ENCODE data around the gene NAA10. TPM values are rescaled to one million over a fixed set of nuclear protein-coding genes. Genes with fewer than 3 reads are reported as not detected.

Gene NAA10
- total RNA-seq, 2 donors from 2014 or later: 30.3 to 74.7 TPM

DNA sequence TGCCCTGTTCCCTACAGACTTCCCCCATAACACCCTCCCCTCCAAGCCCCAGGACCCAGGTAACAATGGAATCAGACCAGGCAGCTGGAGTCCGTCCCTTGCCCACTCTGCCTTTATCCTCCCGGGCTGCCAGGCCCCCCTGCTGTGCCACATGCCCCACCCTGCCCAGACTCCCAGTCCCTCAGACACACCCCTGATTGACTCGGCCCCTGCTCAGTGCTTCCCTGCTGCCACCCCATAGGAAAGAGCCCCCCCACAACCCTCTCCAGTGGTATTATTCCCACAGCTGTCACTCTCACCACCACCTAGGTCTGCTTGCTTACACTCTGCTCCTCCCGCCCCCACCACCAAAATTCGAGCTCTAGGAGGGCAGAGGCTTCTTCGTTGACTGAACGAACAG lies 4.7 kb upstream of the NAA10 start:
- WGBS, 2 donors: 57 to 76% methylated on average over 4 of the region's 7 CpGs
- Histone ChIP-seq H3K9me3 (no peaks in the 10 kb centered on the region), H3K27ac (no peak overlapping the region), H3K4me1 (no peaks in the 10 kb centered on the region), H3K36me3 (replicated peaks in 1 of 2; ENCODE audit: insufficient read depth in 1 of 2, low read depth in 2 of 2) (no peaks in the 10 kb centered on the region), H3K4me3 (no peak overlapping the region), H3K27me3 (no peaks in the 10 kb centered on the region)
- intact Hi-C loops (cut with DNase I): no loop called here
- TF ChIP-seq, protein P1, sequence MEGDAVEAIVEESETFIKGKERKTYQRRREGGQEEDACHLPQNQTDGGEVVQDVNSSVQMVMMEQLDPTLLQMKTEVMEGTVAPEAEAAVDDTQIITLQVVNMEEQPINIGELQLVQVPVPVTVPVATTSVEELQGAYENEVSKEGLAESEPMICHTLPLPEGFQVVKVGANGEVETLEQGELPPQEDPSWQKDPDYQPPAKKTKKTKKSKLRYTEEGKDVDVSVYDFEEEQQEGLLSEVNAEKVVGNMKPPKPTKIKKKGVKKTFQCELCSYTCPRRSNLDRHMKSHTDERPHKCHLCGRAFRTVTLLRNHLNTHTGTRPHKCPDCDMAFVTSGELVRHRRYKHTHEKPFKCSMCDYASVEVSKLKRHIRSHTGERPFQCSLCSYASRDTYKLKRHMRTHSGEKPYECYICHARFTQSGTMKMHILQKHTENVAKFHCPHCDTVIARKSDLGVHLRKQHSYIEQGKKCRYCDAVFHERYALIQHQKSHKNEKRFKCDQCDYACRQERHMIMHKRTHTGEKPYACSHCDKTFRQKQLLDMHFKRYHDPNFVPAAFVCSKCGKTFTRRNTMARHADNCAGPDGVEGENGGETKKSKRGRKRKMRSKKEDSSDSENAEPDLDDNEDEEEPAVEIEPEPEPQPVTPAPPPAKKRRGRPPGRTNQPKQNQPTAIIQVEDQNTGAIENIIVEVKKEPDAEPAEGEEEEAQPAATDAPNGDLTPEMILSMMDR (IDR thresholded peaks at IDR 0.05): no peak
- no peak for TF ChIP-seq POLR2A (IDR thresholded peaks at IDR 0.05)
- ATAC-seq: no peak
- DNase-seq: no peak

DNA sequence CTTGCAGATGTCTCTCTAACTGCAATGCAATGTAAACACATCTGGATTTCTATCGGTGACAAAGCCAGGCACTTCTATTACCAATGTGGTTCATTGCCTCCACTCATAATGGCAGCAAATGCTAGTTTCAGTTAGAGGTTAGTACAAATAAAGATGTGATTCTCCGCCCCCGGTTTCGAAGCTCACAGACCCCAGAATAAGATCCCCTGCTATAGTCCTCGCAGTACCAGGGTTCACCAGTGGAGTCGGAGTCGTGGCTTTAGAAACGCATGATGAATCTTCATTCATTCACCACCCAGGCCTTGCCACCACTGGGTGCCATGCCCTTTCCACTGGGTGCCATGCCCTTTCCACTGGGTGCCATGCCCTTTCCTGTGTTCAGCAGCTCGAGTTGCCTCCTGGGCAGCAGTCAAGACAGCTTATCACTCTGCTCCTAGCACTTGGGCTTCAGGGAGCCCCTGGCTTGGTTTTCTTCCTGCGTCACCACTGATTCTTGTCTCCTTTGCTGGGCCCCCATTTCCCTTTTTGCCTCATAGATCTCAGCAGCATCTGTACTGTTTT lies 3.5 kb upstream of the NAA10 start:
- no peak for ATAC-seq
- Histone ChIP-seq H3K27ac (no peak overlapping the region), H3K9me3 (no peaks in the 10 kb centered on the region), H3K27me3 (no peaks in the 10 kb centered on the region), H3K4me1 (peaks cover 7% of the 10 kb centered on the region), H3K36me3 (replicated peaks in 1 of 2; ENCODE audit: insufficient read depth in 1 of 2, low read depth in 2 of 2) (no peaks in the 10 kb centered on the region), H3K4me3 (no peak overlapping the region)
- TF ChIP-seq POLR2A (IDR thresholded peaks at IDR 0.05): no peak
- TF ChIP-seq, protein P1 (IDR thresholded peaks at IDR 0.05): no peak
- no peak for DNase-seq
- 72 to 88% methylated on average over 6 to 8 of the region's 10 CpGs for WGBS, 2 donors
- intact Hi-C loops (cut with DNase I): no loop called here

DNA sequence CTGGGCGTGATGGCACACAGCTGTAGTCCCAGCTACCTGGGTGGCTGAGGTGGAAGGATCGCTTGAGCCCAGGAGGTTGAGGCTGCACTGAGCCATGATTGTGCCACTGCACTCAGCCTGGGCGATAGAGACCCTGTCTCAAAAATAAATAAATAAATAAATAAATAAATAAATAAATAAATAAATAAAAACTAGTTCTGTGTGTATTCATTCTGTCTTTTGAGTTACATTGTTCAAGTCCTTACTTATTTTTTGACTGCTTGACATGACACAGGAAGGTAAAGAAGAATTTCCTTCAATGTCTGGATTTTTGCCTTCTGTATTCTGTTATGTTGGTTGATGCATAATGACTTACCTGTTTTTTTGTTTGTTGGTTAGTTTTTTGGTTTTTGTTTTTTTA lies 2.2 kb upstream of the NAA10 start:
- H3K36me3 ChIP-seq (replicated peaks in 1 of 2; ENCODE audit: insufficient read depth in 1 of 2, low read depth in 2 of 2): no peaks in the 10 kb centered on the region
- no peak for DNase-seq
- no peaks in the 10 kb centered on the region for H3K9me3 ChIP-seq
- H3K27me3 ChIP-seq: no peaks in the 10 kb centered on the region
- TF ChIP-seq POLR2A (IDR thresholded peaks at IDR 0.05): no peak
- TF ChIP-seq, protein P1 (IDR thresholded peaks at IDR 0.05): no peak
- WGBS, 2 donors: 92 to 98% methylated on average over 2 to 3 of the region's 3 CpGs
- no peak for ATAC-seq
- H3K4me3 ChIP-seq: no peak overlapping the region
- intact Hi-C loops (cut with DNase I): no loop called here
- no peak overlapping the region for H3K27ac ChIP-seq
- H3K4me1 ChIP-seq: peaks cover 7% of the 10 kb centered on the region

DNA sequence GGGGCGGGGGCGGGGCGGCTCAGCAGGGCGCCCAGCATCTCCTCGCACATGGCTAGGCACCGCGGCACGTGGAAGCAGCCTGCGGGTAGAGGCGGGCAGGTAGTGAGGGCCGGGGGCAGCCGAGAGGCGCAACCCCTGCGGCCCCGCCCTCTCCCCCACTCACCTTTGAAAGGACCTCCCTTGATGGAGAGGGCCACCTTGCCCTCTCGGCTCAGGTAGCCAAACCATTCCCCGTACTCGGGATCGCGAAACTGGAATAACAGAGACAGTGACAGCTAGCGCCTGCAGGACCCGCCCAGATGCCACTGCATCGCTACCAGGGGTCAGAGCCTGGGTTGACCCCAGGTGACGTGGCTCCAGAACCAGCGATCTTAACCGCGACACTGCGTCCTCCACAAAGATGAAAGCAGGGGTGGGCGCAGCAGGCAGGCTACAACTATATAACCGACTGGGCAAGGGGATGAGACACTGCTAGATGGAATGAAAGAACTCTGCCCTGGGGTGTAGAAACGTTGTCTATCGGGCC lies 552 bp upstream of the NAA10 start:
- intact Hi-C loops (cut with DNase I): no loop called here
- TF ChIP-seq, protein P1 (IDR thresholded peaks at IDR 0.05): no peak
- no peak for TF ChIP-seq POLR2A (IDR thresholded peaks at IDR 0.05)
- Histone ChIP-seq H3K9me3 (no peaks in the 10 kb centered on the region), H3K4me3 (peak overlapping the region in 1 of 2 donors; percentile 6), H3K27me3 (no peaks in the 10 kb centered on the region), H3K36me3 (replicated peaks in 1 of 2; ENCODE audit: insufficient read depth in 1 of 2, low read depth in 2 of 2) (no peaks in the 10 kb centered on the region), H3K4me1 (peaks cover 7% of the 10 kb centered on the region), H3K27ac (no peak overlapping the region)
- DNase-seq (no peak), ATAC-seq (peak; percentile 1)
- 8 to 20% methylated on average over 8 to 24 of the region's 32 CpGs for WGBS, 2 donors

All from body of pancreas (tissue), 4 donors.